IPS-18c (cell line): ENCODE data around the gene OR6C65.
"Not testable (repeated sequence)": the region's sequence is repeated elsewhere in the genome, so short reads cannot be mapped to it uniquely, and the experiment has no call there.

Experiments
- H3K4me3 ChIP-seq: 2 replicates; pipeline ENCODE4 v1.7.0; 2013; ENCODE audit warnings: low read depth, mild to moderate bottlenecking, low read length, moderate library complexity; ENCODE audit not compliant: insufficient read depth
- H3K9me3 ChIP-seq: one replicate; pipeline ENCODE4 v1.6.1; 2013; ENCODE audit warnings: mild to moderate bottlenecking, low read length, moderate library complexity; ENCODE audit not compliant: control insufficient read depth, insufficient read depth

OR6C65 gene

GRCh38 chr12:55428331-55429243, 28.3 kb downstream of the OR6C65 start:
- no peaks in the 10 kb centered on the region for H3K9me3 ChIP-seq
- no peak overlapping the region for H3K4me3 ChIP-seq

GRCh38 chr12:55441233-55441632, 40.9 kb downstream of the OR6C65 start:
- H3K4me3 ChIP-seq, H3K9me3 ChIP-seq: not testable (repeated sequence)

- Histone ChIP-seq H3K4me3 (no peak within 1 kb of the TSS), H3K9me3 (no peaks in the 10 kb centered on the region)
Measured at GRCh38 chr12:55443776-55444175, 43.4 kb downstream of the OR6C65 start, which contains the start of gene OR6C2. Gene OR6C2, plus strand, starts transcription at chr12:55444076. Its CDS starts 8,138 bp downstream, at chr12:55452214.

- no peak overlapping the region for H3K4me3 ChIP-seq
- H3K9me3 ChIP-seq: no peaks in the 10 kb centered on the region
Measured at GRCh38 chr12:55445357-55445756, 45.0 kb downstream of the OR6C65 start.

GRCh38 chr12:55446326-55446725, 46.0 kb downstream of the OR6C65 start:
- Histone ChIP-seq H3K4me3 (no peak overlapping the region), H3K9me3 (no peaks in the 10 kb centered on the region)

- Histone ChIP-seq H3K4me3 (no peak overlapping the region), H3K9me3 (no peaks in the 10 kb centered on the region)
Measured at GRCh38 chr12:55448825-55449224, 48.5 kb downstream of the OR6C65 start.
